Skeletal muscle cell (primary cell): Measurements from ENCODE around the gene FTL.

Experiments used
- DNase-seq: peaks from one replicate; pipeline ENCODE4 v3.0.0-alpha.2; 2010; ENCODE audit warnings: low read depth
- H3K4me3 ChIP-seq: 2 replicates; pipeline ENCODE4 v1.5.1; 2011; ENCODE audit warnings: low read depth, mild to moderate bottlenecking, control low read depth, low read length, moderate library complexity

Gene FTL

DNA sequence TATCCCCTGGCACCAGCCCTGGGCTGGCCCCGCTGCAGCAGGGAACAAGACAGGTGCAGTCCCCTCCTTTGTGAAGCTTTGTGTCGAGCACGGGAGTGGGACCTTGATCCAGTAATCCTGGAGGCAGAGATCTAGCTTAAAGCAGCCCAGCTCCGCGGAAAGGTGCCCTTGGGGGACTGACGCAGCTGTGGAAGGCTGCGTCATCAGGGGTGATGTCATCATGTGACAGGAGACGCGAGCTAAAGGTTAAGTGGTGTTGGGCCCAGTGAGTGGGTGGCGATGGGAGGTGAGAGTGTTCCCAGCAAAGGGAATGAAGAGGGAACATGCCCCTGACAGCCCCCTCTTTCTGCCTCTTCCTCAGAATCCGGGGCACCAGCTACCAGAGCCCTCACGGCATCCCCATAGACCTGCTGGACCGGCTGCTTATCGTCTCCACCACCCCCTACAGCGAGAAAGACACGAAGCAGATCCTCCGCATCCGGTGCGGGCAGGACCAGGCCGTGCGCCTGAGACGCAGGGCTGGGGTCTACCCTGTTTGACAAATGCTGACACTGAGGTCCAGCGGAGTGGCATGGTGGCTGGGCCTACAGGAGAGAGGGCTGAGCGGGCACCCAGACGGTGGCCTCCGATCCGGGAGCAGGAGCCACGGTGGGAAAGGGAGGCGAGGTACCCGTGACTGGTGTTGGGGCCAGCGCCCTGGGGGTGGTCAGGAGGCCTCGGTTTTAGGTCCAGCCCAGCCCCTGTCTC, 49.2 kb downstream of the FTL start:
- DNase-seq = no peak
- H3K4me3 ChIP-seq = no peak overlapping the region

DNA sequence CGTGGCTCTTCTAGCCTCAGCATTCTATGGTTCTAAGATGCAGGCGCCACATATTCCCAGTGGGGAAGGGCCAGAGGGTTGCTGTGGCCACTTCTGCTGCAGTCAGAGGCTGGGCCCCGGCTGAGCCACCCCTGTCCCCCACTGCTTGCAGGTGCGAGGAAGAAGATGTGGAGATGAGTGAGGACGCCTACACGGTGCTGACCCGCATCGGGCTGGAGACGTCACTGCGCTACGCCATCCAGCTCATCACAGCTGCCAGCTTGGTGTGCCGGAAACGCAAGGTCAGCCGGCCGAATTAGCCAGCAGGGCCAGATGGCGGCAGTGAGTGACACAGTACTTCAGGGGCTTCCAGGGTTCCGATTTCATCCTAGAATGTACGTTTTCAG, 49.8 kb downstream of the FTL start:
- no peak overlapping the region for H3K4me3 ChIP-seq
- DNase-seq = no peak

DNA sequence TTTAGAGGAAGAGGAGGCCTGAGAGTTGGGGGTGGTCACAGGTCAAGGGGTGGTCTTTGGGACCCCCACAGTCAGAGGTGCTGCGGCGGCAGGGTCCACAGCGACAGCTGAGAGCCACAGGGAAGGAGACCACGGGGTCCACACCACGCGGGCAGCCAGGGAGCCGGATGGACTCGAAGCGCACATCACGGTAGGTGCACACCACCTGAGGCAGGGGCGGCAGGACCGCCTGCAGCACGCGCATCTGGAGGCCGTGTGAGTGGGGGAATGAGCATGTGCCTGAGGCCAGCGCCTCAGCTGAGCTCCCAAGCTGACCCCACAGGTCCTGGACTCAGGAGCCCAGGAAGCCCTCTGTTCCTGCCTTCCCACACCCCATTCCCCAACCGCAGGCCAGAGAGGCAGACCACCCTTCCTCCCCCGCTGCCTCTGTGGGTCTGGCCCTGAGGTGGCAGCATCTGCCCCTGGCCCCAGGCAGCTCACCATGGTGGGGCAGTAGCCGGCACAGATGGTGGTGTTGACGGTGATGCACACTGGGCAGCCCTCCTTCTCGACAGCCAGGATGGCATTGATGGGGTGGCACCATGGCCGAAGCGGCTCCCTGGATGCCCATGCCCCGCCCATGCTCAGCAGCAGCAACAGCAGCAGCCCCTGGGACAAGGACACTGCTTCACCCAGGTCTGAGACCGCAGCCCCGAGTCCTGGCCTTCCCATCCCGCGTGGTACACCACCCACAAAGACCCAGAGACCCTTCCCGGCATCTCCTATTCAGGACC, 51.1 kb downstream of the FTL start:
- H3K4me3 ChIP-seq = no peak overlapping the region
- no peak for DNase-seq
